Muscle of leg (tissue), 11 donors: ENCODE results near the gene CRLF2. TPM values are rescaled to one million over a fixed set of nuclear protein-coding genes. Genes with fewer than 3 reads are reported as not detected.
"Not testable (repeated sequence)": the region's sequence is repeated elsewhere in the genome, so short reads cannot be mapped to it uniquely, and the experiment has no call there.

Source experiments
- DNase-seq: peaks from one replicate; pipeline ENCODE4 v3.0.0; 2013
- H3K27ac ChIP-seq: one replicate; pipeline ENCODE4 v1.5.1; 2013; ENCODE audit warnings: mild to moderate bottlenecking, low read length, control low read depth
- H3K27me3 ChIP-seq: one replicate; pipeline ENCODE4 v1.6.1; 2013; ENCODE audit warnings: low read length; ENCODE audit not compliant: control insufficient read depth, insufficient read depth
- H3K36me3 ChIP-seq: one replicate; pipeline ENCODE4 v1.6.1; 2013; ENCODE audit warnings: low read length; ENCODE audit not compliant: control insufficient read depth, insufficient read depth
- H3K4me1 ChIP-seq: one replicate; pipeline ENCODE4 v1.6.1; 2013; ENCODE audit warnings: low read length; ENCODE audit not compliant: control insufficient read depth, insufficient read depth
- H3K4me3 ChIP-seq: one replicate; pipeline ENCODE4 v1.5.1; 2013; ENCODE audit warnings: low read length, control low read depth
- H3K9me3 ChIP-seq: replicated peaks from 2 replicates; pipeline ENCODE4 v1.6.1; 2013; ENCODE audit warnings: low read depth, low read length; ENCODE audit not compliant: control insufficient read depth
- WGBS: methylation state at CpG from one replicate; pipeline ENCODE4 v1.1.5; 2013; ENCODE audit warnings: missing lambda C conversion rate; ENCODE audit not compliant: insufficient coverage; 5-methylcytosine and 5-hydroxymethylcytosine counted together
- polyA plus RNA-seq, 8 donors: library from polyadenylated mRNA; unstranded; fragments of 120-200 nt; gene quantifications; one replicate each; pipeline versions ENCODE4 v1.2.1 to v1.2.3, GENCODE V29; 2013; ENCODE audit warnings: inconsistent platforms in 1 of 8, low replicate concordance in 1 of 8; ENCODE audit not compliant: insufficient read length in 8 of 8, insufficient read depth in 1 of 8
- total RNA-seq: library from RNA; stranded (reverse); fragments of 120-200 nt; gene quantifications from one replicate; pipeline ENCODE4 v1.2.4, GENCODE V29; 2013

The CRLF2 gene
- total and polyA plus RNA-seq, 9 donors: 0.10 to 0.21 (median 0.13) TPM; not detected in 6

DNA sequence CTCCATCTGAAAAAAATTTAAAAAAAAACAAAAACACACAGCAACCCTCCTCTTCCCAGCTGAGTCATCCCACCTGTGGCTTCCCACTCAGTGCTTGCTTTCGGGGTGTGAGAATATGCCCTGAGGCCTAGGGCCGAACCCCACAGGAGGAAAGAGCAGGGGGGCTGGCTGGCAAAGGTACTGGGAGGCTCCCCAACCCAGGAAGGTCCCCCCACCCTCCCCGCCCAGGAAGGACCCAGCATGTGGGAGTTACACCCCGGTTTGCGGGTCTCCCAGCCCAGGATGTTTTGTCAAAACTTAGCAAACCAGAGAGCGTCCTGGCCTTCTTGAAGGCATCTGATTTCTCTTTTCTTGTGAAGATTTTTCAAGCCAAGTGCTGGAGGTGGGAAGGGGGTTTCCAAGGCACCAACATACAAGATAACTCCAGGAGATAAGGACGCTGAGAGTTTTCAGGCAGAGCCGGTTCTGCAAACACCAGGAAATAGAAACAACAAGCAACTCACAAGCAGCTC lies 30.5 kb upstream of the CRLF2 start:
- H3K27ac ChIP-seq: no peak overlapping the region
- no peak overlapping the region for H3K4me3 ChIP-seq
- H3K36me3 ChIP-seq: no peaks in the 10 kb centered on the region
- no peak for DNase-seq
- no peaks in the 10 kb centered on the region for H3K9me3 ChIP-seq
- H3K27me3 ChIP-seq: no peaks in the 10 kb centered on the region
- WGBS: 67% methylated on average over 1 of the region's 8 CpGs
- no peaks in the 10 kb centered on the region for H3K4me1 ChIP-seq

GRCh38 chrX:1240551-1240950 lies 28.1 kb upstream of the CRLF2 start:
- H3K27ac ChIP-seq, DNase-seq: not testable (repeated sequence)

GRCh38 chrX:1239681-1240142 lies 27.3 kb upstream of the CRLF2 start:
- Histone ChIP-seq H3K4me1 (no peaks in the 10 kb centered on the region), H3K27me3 (no peaks in the 10 kb centered on the region), H3K9me3 (no peaks in the 10 kb centered on the region), H3K27ac (no peak overlapping the region), H3K36me3 (no peaks in the 10 kb centered on the region), H3K4me3 (no peak overlapping the region)
- WGBS: 89% methylated on average over 10 of the region's 23 CpGs
- peak; percentile 72 for DNase-seq

More at GRCh38 chrX:1240551-1240950, 28.1 kb upstream of the CRLF2 start:
- not testable (repeated sequence) for H3K4me3 ChIP-seq, H3K27me3 ChIP-seq, H3K36me3 ChIP-seq, H3K9me3 ChIP-seq, H3K4me1 ChIP-seq
- 71% methylated on average over 4 of the region's 10 CpGs for WGBS

DNA sequence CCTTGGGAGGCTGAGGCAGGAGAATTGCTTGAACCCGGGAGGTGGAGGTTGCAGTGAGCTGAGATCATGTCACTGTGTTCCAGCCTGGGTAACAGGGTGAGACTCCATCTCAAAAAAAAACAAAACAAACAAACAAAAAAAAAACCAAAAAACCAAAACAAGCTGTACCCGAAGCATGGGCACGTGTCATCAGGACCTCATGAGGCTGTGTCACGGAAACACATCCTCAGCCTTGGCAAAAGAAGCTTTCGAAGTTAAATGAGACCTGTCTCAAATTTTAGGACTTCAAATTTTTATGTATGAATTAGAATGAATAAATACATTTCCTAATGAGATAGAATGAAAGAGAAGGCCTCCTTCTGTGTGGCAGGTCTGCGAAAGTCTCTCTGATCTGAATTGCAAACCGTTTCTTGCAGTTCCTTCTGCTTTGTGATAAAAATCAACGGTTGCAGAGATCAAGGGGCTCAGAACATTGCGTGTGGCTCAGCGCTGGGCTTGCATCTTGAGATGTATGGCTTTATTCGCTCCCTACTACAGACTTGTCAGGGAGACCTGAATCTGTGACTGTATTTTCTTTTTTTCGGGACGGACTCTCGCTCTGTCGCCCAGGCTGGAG lies 19.5 kb upstream of the CRLF2 start:
- Histone ChIP-seq H3K36me3 (no peaks in the 10 kb centered on the region), H3K9me3 (no peaks in the 10 kb centered on the region), H3K27me3 (no peaks in the 10 kb centered on the region), H3K27ac (no peak overlapping the region), H3K4me1 (no peaks in the 10 kb centered on the region), H3K4me3 (no peak overlapping the region)
- no peak for DNase-seq
- WGBS: 66% methylated on average over 11 of the region's 15 CpGs

DNA sequence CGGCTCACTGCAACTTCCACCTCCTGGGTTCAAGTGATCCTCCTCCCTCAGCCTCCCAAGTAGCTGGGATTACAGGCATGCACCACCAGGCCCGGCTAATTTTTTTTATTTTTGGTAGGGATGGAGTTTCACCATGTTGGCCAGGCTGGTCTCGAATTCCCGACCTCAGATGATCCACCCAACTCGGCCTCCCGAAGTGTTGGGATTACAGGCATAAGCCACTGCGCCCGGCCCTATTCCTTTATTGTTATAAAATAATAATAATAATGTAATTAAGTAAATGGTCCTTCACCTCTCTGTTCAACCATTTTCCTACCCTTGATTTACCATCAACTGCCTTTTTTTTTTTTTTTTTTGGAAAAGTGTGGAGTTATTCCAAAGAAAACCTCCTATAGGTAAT lies 15.7 kb upstream of the CRLF2 start:
- not testable (repeated sequence) for DNase-seq, H3K4me1 ChIP-seq, H3K36me3 ChIP-seq, H3K27me3 ChIP-seq, H3K27ac ChIP-seq, H3K9me3 ChIP-seq, H3K4me3 ChIP-seq
- no CpG with 5 or more reads among the region's 8 CpGs for WGBS

DNA sequence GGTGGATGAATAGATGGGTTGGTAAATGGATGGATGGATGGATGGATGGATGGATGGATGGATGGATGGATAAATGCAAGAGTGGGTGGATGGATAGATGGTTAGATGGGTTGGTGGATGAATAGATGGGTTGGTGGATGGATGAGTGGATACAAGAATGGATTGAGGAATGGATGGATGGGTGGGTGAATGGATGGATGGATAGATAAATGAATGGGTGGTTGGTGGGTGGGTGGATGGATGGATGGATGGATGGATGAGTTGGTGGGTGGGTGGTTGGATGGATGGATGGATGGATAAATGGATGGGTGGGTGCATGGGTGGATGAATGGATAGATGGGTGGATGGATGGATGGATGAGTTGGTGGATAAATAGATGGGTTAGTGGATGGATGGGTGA lies 13.8 kb upstream of the CRLF2 start:
- Histone ChIP-seq H3K27me3 (no peaks in the 10 kb centered on the region), H3K4me3 (no peak overlapping the region), H3K4me1 (no peaks in the 10 kb centered on the region), H3K9me3 (peaks cover 8% of the 10 kb centered on the region), H3K36me3 (no peaks in the 10 kb centered on the region), H3K27ac (no peak overlapping the region)
- no peak for DNase-seq

GRCh38 chrX:1224954-1225353 lies 12.5 kb upstream of the CRLF2 start:
- 10% methylated on average over 2 of the region's 8 CpGs for WGBS
- Histone ChIP-seq H3K27ac (no peak overlapping the region), H3K27me3 (no peaks in the 10 kb centered on the region), H3K9me3 (peaks cover 8% of the 10 kb centered on the region), H3K36me3 (no peaks in the 10 kb centered on the region), H3K4me1 (no peaks in the 10 kb centered on the region), H3K4me3 (no peak overlapping the region)
- no peak for DNase-seq

DNA sequence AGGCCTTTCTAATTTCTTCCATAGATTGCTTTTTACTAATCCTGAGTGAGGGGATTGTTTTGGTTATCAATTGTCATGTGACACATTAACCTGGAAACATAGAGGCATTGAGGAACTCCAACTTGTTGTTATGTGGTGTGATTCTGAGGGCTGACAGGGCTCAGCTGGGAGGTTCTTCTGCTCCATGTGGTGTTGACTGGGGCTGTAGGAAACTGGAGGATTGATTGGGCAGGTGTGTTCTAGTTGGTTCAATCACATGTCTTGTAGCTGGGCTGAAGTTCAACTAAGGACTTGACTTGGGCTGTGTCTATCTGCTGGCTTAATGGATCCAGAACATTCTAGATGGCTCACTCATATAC lies 10.8 kb upstream of the CRLF2 start:
- Histone ChIP-seq H3K4me3 (no peak overlapping the region), H3K9me3 (peaks cover 8% of the 10 kb centered on the region), H3K27me3 (no peaks in the 10 kb centered on the region), H3K36me3 (no peaks in the 10 kb centered on the region), H3K27ac (no peak overlapping the region), H3K4me1 (no peaks in the 10 kb centered on the region)
- DNase-seq: no peak

- WGBS: 70% methylated on average over 7 of the region's 17 CpGs
- H3K36me3 ChIP-seq: no peaks in the 10 kb centered on the region
- DNase-seq: no peak
- H3K27ac ChIP-seq: no peak overlapping the region
- H3K4me1 ChIP-seq: no peaks in the 10 kb centered on the region
- peaks cover 8% of the 10 kb centered on the region for H3K9me3 ChIP-seq
- H3K27me3 ChIP-seq: no peaks in the 10 kb centered on the region
- H3K4me3 ChIP-seq: no peak overlapping the region
Observed at GRCh38 chrX:1222531-1223241, 10.2 kb upstream of the CRLF2 start.

DNA sequence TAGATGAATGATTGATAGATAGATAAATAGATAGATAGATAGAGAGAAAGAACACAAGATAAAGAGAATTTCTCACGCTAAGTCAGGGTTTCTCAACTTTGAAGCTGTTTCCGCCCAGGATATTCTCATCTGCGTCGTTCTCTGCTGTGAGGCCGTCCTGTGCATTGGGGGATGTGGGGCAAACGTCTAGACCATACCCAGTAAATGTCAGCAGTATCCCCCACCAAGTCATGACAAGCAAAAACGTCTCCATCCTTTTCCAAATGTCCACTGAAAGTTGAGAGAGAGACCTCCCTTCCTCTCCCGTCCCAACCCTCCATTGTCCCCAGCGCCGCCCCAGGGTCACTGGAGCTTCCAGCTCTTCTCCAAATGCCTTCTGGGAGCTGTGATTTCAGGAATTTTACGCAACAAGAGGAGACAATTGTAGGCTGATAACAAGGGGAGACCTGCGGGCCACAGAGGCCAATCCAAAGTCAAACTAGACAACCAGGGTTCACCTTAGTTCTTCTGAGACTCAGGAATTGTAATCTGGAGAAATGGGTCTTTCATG lies 8.9 kb upstream of the CRLF2 start:
- DNase-seq: no peak
- H3K4me1 ChIP-seq: no peaks in the 10 kb centered on the region
- H3K36me3 ChIP-seq: no peaks in the 10 kb centered on the region
- no peaks in the 10 kb centered on the region for H3K27me3 ChIP-seq
- peaks cover 8% of the 10 kb centered on the region for H3K9me3 ChIP-seq
- no peak overlapping the region for H3K4me3 ChIP-seq
- 68% methylated on average over 4 of the region's 12 CpGs for WGBS
- no peak overlapping the region for H3K27ac ChIP-seq
